ENCODE measurements around the gene URB1.
A peak's percentile ranks its signal among the peaks of the same experiment; 100 is the strongest.
"Not testable (repeated sequence)": the region's sequence is repeated elsewhere in the genome, so short reads cannot be mapped to it uniquely, and the experiment has no call there.

URB1 gene

GRCh38 chr21:32392299-32392879 is 423 bp downstream of the URB1 start:
- no peak for FAIRE-seq
- no peak for TF ChIP-seq SPI1 (IDR thresholded peaks at IDR 0.05; ENCODE audit: low read depth, low read length)
- no peak for DNase-seq (ENCODE audit: insufficient read length, low spot score)

DNA sequence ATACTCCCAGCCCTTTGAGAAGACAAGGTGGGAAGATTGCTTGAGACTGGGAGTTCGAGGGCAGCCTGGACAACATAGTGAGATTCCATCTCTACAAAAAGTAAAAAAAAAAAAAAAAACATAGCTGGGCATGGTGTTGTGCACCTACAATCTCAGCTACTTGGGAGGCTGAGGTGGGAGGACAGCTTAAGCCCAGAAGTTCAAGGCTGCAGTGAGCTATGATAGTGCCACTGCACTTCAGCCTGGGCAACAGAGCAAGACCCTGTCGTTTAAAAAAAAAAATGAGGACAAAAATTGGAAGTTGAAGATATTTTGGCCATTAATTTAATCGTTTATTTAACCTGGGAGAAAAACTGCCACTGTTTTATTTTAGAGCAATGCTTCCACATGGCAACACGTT is 1.1 kb downstream of the URB1 start:
- FAIRE-seq: no peak
- TF ChIP-seq SPI1 (IDR thresholded peaks at IDR 0.05; ENCODE audit: low read depth, low read length) (no peak), PAX5 (IDR thresholded peaks at IDR 0.05; ENCODE audit: insufficient read depth, low read length, severe bottlenecking) (no peak), POLR2AphosphoS5 (IDR thresholded peaks at IDR 0.05; ENCODE audit: low read depth, low read length) (no peak), POU2F2 (IDR thresholded peaks at IDR 0.05; ENCODE audit: low read depth, low read length) (no peak), POLR2A (IDR thresholded peaks at IDR 0.05; ENCODE audit: low read depth, low read length) (no peak), TAF1 (IDR thresholded peaks at IDR 0.05; ENCODE audit: low read depth, low read length) (no peak)
- no peak for DNase-seq (ENCODE audit: insufficient read length, low spot score)

GRCh38 chr21:32390537-32391224 is 2.1 kb downstream of the URB1 start:
- not testable (repeated sequence) for DNase-seq (ENCODE audit: insufficient read length, low spot score); FAIRE-seq

GRCh38 chr21:32389337-32390015 is 3.3 kb downstream of the URB1 start:
- FAIRE-seq (no peak), DNase-seq (ENCODE audit: insufficient read length, low spot score) (no peak)
- TF ChIP-seq PAX5 (IDR thresholded peaks at IDR 0.05; ENCODE audit: insufficient read depth, low read length, severe bottlenecking) (no peak), POLR2A (IDR thresholded peaks at IDR 0.05; ENCODE audit: low read depth, low read length) (no peak), POU2F2 (IDR thresholded peaks at IDR 0.05; ENCODE audit: low read depth, low read length) (no peak), POLR2AphosphoS5 (IDR thresholded peaks at IDR 0.05; ENCODE audit: low read depth, low read length) (no peak), TAF1 (IDR thresholded peaks at IDR 0.05; ENCODE audit: low read depth, low read length) (no peak), SPI1 (IDR thresholded peaks at IDR 0.05; ENCODE audit: low read depth, low read length) (no peak)

GRCh38 chr21:32388306-32388705 is 4.5 kb downstream of the URB1 start:
- DNase-seq (ENCODE audit: insufficient read length, low spot score): no peak
- no peak for TF ChIP-seq POLR2A (IDR thresholded peaks at IDR 0.05; ENCODE audit: low read depth, low read length)
- TF ChIP-seq POU2F2 (IDR thresholded peaks at IDR 0.05; ENCODE audit: low read depth, low read length): no peak
- TF ChIP-seq PAX5 (IDR thresholded peaks at IDR 0.05; ENCODE audit: insufficient read depth, low read length, severe bottlenecking): no peak
- no peak for TF ChIP-seq POLR2AphosphoS5 (IDR thresholded peaks at IDR 0.05; ENCODE audit: low read depth, low read length)
- TF ChIP-seq SPI1 (IDR thresholded peaks at IDR 0.05; ENCODE audit: low read depth, low read length): peak; percentile 29; the same call in 1 of the 2 replicates
- no peak for FAIRE-seq

- FAIRE-seq: no peak
- no peak for DNase-seq (ENCODE audit: insufficient read length, low spot score)
- TF ChIP-seq POLR2AphosphoS5 (IDR thresholded peaks at IDR 0.05; ENCODE audit: low read depth, low read length): no peak
- no peak for TF ChIP-seq POU2F2 (IDR thresholded peaks at IDR 0.05; ENCODE audit: low read depth, low read length)
- TF ChIP-seq POLR2A (IDR thresholded peaks at IDR 0.05; ENCODE audit: low read depth, low read length): no peak
- no peak for TF ChIP-seq PAX5 (IDR thresholded peaks at IDR 0.05; ENCODE audit: insufficient read depth, low read length, severe bottlenecking)
- TF ChIP-seq SPI1 (IDR thresholded peaks at IDR 0.05; ENCODE audit: low read depth, low read length): no peak
- no peak for TF ChIP-seq TAF1 (IDR thresholded peaks at IDR 0.05; ENCODE audit: low read depth, low read length)
These were observed 5.7 kb downstream of the URB1 start for GRCh38 chr21:32387151-32387550.

- DNase-seq (ENCODE audit: insufficient read length, low spot score) (no peak), FAIRE-seq (no peak)
- no peak for TF ChIP-seq SPI1 (IDR thresholded peaks at IDR 0.05; ENCODE audit: low read depth, low read length)
- no peak for TF ChIP-seq POLR2AphosphoS5 (IDR thresholded peaks at IDR 0.05; ENCODE audit: low read depth, low read length)
- TF ChIP-seq POU2F2 (IDR thresholded peaks at IDR 0.05; ENCODE audit: low read depth, low read length): no peak
- TF ChIP-seq POLR2A (IDR thresholded peaks at IDR 0.05; ENCODE audit: low read depth, low read length): no peak
- TF ChIP-seq TAF1 (IDR thresholded peaks at IDR 0.05; ENCODE audit: low read depth, low read length): no peak
- no peak for TF ChIP-seq PAX5 (IDR thresholded peaks at IDR 0.05; ENCODE audit: insufficient read depth, low read length, severe bottlenecking)
These were observed 6.5 kb downstream of the URB1 start for GRCh38 chr21:32386195-32386870.

- TF ChIP-seq POLR2A (IDR thresholded peaks at IDR 0.05; ENCODE audit: low read depth, low read length) (no peak), POU2F2 (IDR thresholded peaks at IDR 0.05; ENCODE audit: low read depth, low read length) (no peak), TAF1 (IDR thresholded peaks at IDR 0.05; ENCODE audit: low read depth, low read length) (no peak), SPI1 (IDR thresholded peaks at IDR 0.05; ENCODE audit: low read depth, low read length) (no peak), PAX5 (IDR thresholded peaks at IDR 0.05; ENCODE audit: insufficient read depth, low read length, severe bottlenecking) (no peak), POLR2AphosphoS5 (IDR thresholded peaks at IDR 0.05; ENCODE audit: low read depth, low read length) (no peak)
- DNase-seq (ENCODE audit: insufficient read length, low spot score): no peak
- no peak for FAIRE-seq
These were observed 9.0 kb downstream of the URB1 start for GRCh38 chr21:32383812-32384211.

- no peak for TF ChIP-seq POLR2A (IDR thresholded peaks at IDR 0.05; ENCODE audit: low read depth, low read length)
- TF ChIP-seq SPI1 (IDR thresholded peaks at IDR 0.05; ENCODE audit: low read depth, low read length): no peak
- no peak for TF ChIP-seq POU2F2 (IDR thresholded peaks at IDR 0.05; ENCODE audit: low read depth, low read length)
- TF ChIP-seq TAF1 (IDR thresholded peaks at IDR 0.05; ENCODE audit: low read depth, low read length): no peak
- no peak for TF ChIP-seq POLR2AphosphoS5 (IDR thresholded peaks at IDR 0.05; ENCODE audit: low read depth, low read length)
- no peak for TF ChIP-seq PAX5 (IDR thresholded peaks at IDR 0.05; ENCODE audit: insufficient read depth, low read length, severe bottlenecking)
- no peak for DNase-seq (ENCODE audit: insufficient read length, low spot score)
- no peak for FAIRE-seq
These were observed 10.6 kb downstream of the URB1 start for GRCh38 chr21:32382108-32382644.
